Renal pelvis (tissue), 4 donors: Measurements from ENCODE around the gene ATP9A. TPM values are rescaled to one million over a fixed set of nuclear protein-coding genes. Genes with fewer than 3 reads are reported as not detected.
"Not testable (repeated sequence)": the region's sequence is repeated elsewhere in the genome, so short reads cannot be mapped to it uniquely, and the experiment has no call there.

Experiments used
- DNase-seq: peaks from one replicate; pipeline ENCODE4 v3.0.0-alpha.2; 2013
- polyA plus RNA-seq, 3 donors: library from polyadenylated mRNA; unstranded; fragments of 120-200 nt; gene quantifications; one replicate each; pipeline ENCODE4 v1.2.1, GENCODE V29; 2013; ENCODE audit not compliant: insufficient read length in 3 of 3

The ATP9A gene
- polyA plus RNA-seq, 3 donors, result 55.8 to 60.1 (median 56.9) TPM

- DNase-seq, result no peak
Measured at GRCh38 chr20:51581571-51581970, 186.6 kb downstream of the ATP9A start.

GRCh38 chr20:51579137-51579536 is 189.1 kb downstream of the ATP9A start:
- no peak for DNase-seq

- no peak for DNase-seq
Measured at GRCh38 chr20:51578145-51578459, 190.1 kb downstream of the ATP9A start.

GRCh38 chr20:51577432-51578144 is 190.6 kb downstream of the ATP9A start:
- no peak for DNase-seq

GRCh38 chr20:51575486-51575885 is 192.7 kb downstream of the ATP9A start:
- no peak for DNase-seq

- no peak for DNase-seq
Measured at GRCh38 chr20:51574248-51575033, 193.7 kb downstream of the ATP9A start.

GRCh38 chr20:51573576-51574243 is 194.5 kb downstream of the ATP9A start:
- no peak for DNase-seq

- DNase-seq, result no peak
Measured at GRCh38 chr20:51571460-51571794, 196.8 kb downstream of the ATP9A start.

- DNase-seq, result no peak
Measured at GRCh38 chr20:51570739-51571459, 197.3 kb downstream of the ATP9A start.

- no peak for DNase-seq
Measured at GRCh38 chr20:51569815-51570738, 198.1 kb downstream of the ATP9A start.

GRCh38 chr20:51568533-51568932 is 199.7 kb downstream of the ATP9A start:
- not testable (repeated sequence) for DNase-seq

GRCh38 chr20:51567622-51568021 is 200.6 kb downstream of the ATP9A start:
- no peak for DNase-seq

GRCh38 chr20:51566594-51566993 is 201.6 kb downstream of the ATP9A start:
- DNase-seq, result no peak

GRCh38 chr20:51565298-51566144 is 202.7 kb downstream of the ATP9A start:
- DNase-seq, result no peak

GRCh38 chr20:51563486-51564332 is 204.5 kb downstream of the ATP9A start:
- DNase-seq, result peak; percentile 46

GRCh38 chr20:51563174-51563485 is 205.1 kb downstream of the ATP9A start:
- DNase-seq, result no peak

- DNase-seq, result peak; percentile 95
Measured at GRCh38 chr20:51562332-51563173, 205.6 kb downstream of the ATP9A start.

- DNase-seq, result no peak
Measured at GRCh38 chr20:51562027-51562331, 206.2 kb downstream of the ATP9A start.
